ENCODE data around the gene ERMAP.

DNA sequence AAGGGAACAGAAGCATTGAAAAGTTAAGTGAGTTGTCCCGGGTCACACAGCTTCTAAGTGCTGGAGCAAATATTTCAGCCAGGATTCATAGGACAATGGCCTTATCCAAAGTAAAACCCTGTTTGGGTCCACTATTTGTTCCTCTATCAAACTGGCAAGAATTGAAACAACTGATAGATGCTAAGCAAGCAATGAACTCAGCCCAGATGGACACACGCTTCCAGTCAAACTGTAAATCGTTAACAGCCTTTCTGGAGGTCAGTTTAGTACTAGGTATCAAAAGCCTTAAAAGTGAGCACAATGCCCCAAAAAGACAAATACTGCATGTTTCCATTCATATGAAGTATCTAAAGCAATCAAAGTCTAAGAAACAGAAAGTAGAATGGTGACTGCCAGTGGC lies 1.1 kb downstream of the ERMAP start:
- TF ChIP-seq, protein P1, sequence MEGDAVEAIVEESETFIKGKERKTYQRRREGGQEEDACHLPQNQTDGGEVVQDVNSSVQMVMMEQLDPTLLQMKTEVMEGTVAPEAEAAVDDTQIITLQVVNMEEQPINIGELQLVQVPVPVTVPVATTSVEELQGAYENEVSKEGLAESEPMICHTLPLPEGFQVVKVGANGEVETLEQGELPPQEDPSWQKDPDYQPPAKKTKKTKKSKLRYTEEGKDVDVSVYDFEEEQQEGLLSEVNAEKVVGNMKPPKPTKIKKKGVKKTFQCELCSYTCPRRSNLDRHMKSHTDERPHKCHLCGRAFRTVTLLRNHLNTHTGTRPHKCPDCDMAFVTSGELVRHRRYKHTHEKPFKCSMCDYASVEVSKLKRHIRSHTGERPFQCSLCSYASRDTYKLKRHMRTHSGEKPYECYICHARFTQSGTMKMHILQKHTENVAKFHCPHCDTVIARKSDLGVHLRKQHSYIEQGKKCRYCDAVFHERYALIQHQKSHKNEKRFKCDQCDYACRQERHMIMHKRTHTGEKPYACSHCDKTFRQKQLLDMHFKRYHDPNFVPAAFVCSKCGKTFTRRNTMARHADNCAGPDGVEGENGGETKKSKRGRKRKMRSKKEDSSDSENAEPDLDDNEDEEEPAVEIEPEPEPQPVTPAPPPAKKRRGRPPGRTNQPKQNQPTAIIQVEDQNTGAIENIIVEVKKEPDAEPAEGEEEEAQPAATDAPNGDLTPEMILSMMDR (IDR thresholded peaks at IDR 0.05): no peak
- peak; percentile 18 for TF ChIP-seq POLR2A (IDR thresholded peaks at IDR 0.05)
